Measurements from ENCODE around the gene SEC14L2. TPM values are rescaled to one million over a fixed set of nuclear protein-coding genes. Genes with fewer than 3 reads are reported as not detected.

SEC14L2 gene
- total and polyA plus RNA-seq, 10 of the 15 experiments (the other 5 are each of a cell fraction or from before 2014, with no cell fraction given) = 0.08 to 4.0 (median 0.48) TPM

DNA sequence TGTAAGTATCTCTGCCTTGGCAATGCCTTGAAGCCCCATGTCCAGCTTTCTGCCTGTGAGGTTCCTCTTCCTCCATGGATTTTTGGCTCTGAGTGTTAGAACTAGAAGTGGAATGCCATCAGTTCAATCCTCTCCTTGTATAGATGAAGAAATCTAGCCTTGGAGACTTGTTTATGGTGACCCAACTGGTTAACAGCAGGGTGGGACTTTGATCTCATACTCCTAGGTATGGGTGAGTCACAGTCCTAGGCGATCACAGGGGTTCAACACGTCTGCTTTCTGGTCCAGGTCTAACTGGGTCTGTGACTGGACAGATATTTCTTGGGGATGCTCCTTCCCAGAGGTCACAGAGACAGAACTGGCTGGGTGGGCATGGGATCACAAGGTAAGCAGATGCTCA lies 19.6 kb downstream of the SEC14L2 start:
- FAIRE-seq (no peak), DNase-seq (ENCODE audit: low read depth, low spot score) (no peak), ATAC-seq (no peak)
- H3K27me3 ChIP-seq (replicated peaks in 1 of 2; ENCODE audit: control insufficient read depth in 2 of 2, insufficient read depth in 2 of 2, low read length in 1 of 2) = no peaks in the 10 kb centered on the region
- 100% methylated on average over 2 of the region's 2 CpGs for WGBS (ENCODE audit: insufficient coverage, insufficient replicate concordance, low lambda C conversion rate, missing lambda C conversion rate)
- peaks cover 0 to 17% of the 10 kb centered on the region in 2 experiments; a peak in 2 of 4 replicates for H3K36me3 ChIP-seq (ENCODE audit: control insufficient read depth in 2 of 2, insufficient read depth in 2 of 2, low read length in 1 of 2)
- H3K27ac ChIP-seq (ENCODE audit: control insufficient read depth, insufficient read depth) = no peak overlapping the region
- SMC1A ChIA-PET (ENCODE audit: uncharacterized antibody, unreplicated experiment) = no interaction called here
- POLR2A ChIA-PET = no interaction called here
- TF ChIP-seq, protein P1, sequence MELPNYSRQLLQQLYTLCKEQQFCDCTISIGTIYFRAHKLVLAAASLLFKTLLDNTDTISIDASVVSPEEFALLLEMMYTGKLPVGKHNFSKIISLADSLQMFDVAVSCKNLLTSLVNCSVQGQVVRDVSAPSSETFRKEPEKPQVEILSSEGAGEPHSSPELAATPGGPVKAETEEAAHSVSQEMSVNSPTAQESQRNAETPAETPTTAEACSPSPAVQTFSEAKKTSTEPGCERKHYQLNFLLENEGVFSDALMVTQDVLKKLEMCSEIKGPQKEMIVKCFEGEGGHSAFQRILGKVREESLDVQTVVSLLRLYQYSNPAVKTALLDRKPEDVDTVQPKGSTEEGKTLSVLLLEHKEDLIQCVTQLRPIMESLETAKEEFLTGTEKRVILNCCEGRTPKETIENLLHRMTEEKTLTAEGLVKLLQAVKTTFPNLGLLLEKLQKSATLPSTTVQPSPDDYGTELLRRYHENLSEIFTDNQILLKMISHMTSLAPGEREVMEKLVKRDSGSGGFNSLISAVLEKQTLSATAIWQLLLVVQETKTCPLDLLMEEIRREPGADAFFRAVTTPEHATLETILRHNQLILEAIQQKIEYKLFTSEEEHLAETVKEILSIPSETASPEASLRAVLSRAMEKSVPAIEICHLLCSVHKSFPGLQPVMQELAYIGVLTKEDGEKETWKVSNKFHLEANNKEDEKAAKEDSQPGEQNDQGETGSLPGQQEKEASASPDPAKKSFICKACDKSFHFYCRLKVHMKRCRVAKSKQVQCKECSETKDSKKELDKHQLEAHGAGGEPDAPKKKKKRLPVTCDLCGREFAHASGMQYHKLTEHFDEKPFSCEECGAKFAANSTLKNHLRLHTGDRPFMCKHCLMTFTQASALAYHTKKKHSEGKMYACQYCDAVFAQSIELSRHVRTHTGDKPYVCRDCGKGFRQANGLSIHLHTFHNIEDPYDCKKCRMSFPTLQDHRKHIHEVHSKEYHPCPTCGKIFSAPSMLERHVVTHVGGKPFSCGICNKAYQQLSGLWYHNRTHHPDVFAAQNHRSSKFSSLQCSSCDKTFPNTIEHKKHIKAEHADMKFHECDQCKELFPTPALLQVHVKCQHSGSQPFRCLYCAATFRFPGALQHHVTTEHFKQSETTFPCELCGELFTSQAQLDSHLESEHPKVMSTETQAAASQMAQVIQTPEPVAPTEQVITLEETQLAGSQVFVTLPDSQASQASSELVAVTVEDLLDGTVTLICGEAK (IDR thresholded peaks at IDR 0.05; ENCODE audit: borderline replicate concordance) = no peak
- TF ChIP-seq MYB (IDR thresholded peaks at IDR 0.05; ENCODE audit: borderline replicate concordance, low read depth, low read length) (no peak), MXI1 (IDR thresholded peaks at IDR 0.05; ENCODE audit: low read depth, low read length) (no peak), CEBPB (IDR thresholded peaks at IDR 0.05; ENCODE audit: borderline replicate concordance in 1 of 2, low read depth in 2 of 2, low read length in 2 of 2) (no peak)
- no peak overlapping the region for H3K4me3 ChIP-seq
- H3K4me1 ChIP-seq (ENCODE audit: control insufficient read depth, insufficient read depth, low read length) = no peaks in the 10 kb centered on the region
- in situ Hi-C loops (cut with MboI) = no loop called here
- H3K9ac ChIP-seq (ENCODE audit: control insufficient read depth, insufficient read depth, low read length) = no peak overlapping the region
- peaks cover 2% of the 10 kb centered on the region for H3K79me2 ChIP-seq (ENCODE audit: control insufficient read depth, insufficient read depth, low read length)
- no peak overlapping the region for H3K4me2 ChIP-seq (ENCODE audit: control insufficient read depth, insufficient read depth)
- no peak overlapping the region for H2AFZ ChIP-seq (ENCODE audit: control insufficient read depth, low read depth, low read length)
- no TSS peak for BruUV-seq (replicated peaks)
- RAD21 ChIA-PET (ENCODE audit: unreplicated experiment) = no interaction called here
- no peaks in the 10 kb centered on the region for H4K20me1 ChIP-seq (ENCODE audit: control insufficient read depth, insufficient read depth)
- intact Hi-C loops (cut with micrococcal nuclease; ENCODE audit: unreplicated experiment) = no loop called here
- H3K9me3 ChIP-seq (replicated peaks; ENCODE audit: control insufficient read depth, insufficient read depth, low read length) = no peaks in the 10 kb centered on the region
- CTCF ChIA-PET = no interaction called here

Measured in GM12878 (cell line).